HG03432 (cell line): ENCODE data around the gene TFAM.
"Not testable (repeated sequence)": the region's sequence is repeated elsewhere in the genome, so short reads cannot be mapped to it uniquely, and the experiment has no call there.

Experiments
- ATAC-seq: cut with Tn5 transposase; IDR thresholded peaks from one replicate; pipeline ENCODE4 v1.9.1; 2021; ENCODE audit warnings: mild to moderate bottlenecking, moderate library complexity; ENCODE audit not compliant: unreplicated experiment

The TFAM gene

DNA sequence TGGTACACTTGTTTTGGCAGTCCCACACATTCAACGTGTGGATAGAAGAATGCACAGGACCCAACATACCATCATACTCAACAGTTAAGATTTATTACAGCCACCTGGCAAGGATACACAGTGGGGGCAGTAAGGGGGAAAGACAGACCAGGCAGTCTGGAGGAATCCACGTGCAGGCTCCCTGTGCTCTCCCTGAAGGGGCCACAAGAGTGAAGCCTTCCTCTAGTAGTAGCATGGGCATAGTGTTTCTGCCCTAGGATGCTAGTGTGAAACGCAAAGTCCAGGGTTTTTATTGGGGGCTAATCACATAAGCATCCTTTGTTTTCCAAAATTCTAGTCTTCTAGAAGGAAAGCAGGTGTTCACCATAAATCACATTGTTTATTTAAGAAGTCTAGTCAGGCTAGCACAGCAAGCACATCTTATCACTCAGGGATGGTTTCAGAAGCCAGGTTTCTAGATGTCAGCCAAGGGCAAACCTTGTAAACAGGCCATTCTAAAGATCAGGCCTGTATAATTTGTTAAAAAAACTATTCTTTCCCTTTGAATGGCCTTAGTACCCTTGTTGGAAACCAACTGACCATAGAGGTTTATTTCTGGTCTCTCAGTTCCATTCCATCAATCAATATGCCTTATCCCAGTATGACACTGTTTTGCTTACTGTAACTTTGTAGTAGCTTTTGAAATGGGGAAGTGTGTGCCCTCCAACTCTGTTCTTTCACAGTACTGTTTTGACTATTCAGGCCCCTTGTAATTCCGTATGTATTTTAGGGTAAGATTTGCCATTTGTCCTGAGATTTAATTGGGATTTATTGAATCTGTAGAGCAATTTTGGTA lies 12.4 kb upstream of the TFAM start:
- ATAC-seq, result peak; percentile 94

DNA sequence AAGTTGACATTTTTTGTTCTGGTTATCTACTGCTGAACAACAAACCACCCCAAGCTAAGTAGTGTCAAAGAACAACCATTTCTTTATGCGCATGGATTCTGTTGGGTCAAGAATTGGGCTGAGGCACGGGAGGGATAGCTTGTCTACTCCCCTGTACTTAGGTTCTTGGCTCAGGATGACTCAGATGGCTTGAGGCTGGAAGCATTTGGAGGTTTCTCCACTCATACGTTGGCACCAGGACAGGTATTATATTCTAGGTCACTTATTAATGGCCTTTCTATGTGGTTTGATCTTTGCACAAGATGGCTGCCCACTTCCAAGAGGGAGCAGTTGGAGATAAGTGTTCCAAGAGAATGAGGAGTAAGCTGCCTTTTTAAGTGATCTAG lies 11.8 kb upstream of the TFAM start:
- ATAC-seq, result peak; percentile 38

DNA sequence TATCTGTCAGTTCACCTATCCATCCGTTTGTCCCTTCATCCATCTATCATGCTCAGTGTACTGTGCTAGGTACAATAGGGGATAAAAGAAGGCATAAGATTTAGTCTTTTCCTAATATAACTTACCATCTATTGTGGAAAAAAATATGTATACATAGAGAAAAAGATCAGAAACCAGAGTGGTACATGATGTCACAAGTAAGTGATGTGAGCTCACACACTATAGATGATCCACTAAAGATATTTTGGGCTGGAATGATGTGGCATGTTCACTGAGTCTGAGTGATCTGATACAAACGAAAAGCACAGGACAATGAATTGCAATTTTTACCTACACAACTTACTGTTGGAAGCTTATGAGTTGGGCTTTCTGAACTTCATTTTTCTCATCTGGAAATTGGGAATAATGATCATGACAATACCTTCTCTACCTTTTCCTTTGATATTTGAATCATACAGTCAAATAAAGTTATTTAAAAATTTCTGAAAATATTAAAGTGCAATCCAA lies 2.7 kb upstream of the TFAM start:
- no peak for ATAC-seq

DNA sequence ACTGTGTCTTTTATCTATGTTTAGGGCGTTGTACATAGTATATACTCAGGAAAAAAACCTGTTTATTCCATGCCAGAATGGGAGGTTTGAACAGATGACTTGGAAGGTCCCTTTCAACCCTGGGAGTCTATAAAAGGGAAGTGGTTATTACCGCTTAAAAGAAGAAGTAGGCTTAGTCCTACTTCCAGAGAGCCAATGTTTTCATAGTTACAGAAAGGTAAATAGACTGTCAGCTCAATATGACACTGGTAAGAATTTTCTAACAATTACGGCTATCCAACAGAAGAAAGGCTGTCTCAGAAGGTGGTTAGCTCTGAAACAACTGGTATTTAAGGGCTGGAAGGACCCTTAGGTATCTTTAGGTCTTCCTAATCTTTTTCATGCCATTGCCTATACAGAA lies 1.1 kb upstream of the TFAM start:
- peak; percentile 68 for ATAC-seq

DNA sequence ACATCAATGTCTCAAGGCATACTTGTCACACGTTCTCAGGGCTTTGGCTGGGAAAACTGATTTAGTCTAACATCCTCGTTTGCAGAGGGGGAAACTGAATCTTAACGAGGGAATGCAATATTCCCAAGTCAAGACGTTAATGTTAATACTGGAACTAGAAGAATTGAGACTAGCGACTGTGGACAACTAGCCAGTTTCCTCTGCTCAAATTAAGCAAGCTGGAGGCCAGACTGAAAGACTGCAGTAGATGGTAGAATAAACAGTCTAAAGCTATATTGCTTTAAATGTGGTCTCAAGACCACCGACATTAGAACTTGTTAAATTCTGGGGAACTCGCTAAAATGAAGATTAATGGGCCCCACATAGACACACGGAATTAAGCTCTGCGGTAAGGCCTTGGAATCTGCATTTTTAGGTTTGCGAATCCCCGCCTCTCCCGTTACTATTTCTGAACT lies 639 bp upstream of the TFAM start:
- ATAC-seq, result peak; percentile 1

DNA sequence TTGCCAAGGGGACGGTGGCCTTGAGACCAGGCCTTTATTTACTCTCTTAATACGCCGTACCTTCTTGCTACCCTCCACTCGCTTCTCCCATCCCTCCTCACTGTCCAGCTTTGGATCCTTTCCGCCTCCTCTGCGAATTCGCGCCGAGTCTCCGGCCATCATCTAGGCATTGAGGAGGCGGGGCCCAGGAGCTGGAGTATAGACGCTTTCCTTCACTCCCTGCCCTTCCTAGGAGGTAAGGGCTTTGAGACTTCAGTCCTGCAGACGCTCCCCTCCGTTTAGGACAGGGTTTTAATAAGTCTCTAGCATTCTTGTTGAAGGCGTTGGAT lies 538 bp downstream of the TFAM start:
- peak; percentile 6 for ATAC-seq

DNA sequence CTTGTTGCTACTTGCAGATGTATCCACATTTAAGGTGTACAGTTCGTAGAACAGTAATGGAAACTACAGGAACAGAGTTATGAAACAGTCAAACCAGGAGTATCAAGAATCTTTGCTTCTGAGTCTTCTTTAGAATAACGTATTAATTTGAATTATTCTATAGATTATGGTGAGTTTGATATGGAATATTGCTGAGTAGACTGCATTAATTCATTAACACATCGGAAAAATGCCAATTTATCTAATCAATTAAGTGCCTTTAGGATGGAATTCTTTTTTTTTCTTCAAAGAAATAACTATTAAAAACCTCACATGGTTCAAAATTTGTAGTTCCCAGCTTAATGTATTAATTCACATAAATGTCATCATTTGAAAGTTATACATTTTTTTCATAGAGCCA lies 3.8 kb downstream of the TFAM start:
- ATAC-seq, result no peak

DNA sequence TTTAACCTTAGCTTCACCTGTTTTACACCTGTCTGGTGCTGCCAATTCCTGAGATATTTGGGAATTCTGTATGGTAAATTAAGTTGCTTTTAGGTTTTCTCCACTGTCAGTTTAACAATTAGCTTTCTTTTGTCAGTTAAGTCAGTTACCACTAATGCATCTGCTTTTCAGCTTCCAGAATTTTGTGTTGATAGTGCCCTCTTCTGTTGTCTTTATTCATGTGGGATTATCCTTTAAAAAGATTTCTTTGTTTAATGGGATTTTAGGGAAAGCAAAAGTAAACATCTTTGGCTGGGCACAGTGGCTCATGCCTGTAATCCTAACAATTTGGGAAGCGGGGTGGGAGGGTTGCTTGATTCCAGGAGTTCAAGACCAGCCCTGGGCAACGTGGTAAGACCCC lies 8.1 kb downstream of the TFAM start:
- no peak for ATAC-seq

DNA sequence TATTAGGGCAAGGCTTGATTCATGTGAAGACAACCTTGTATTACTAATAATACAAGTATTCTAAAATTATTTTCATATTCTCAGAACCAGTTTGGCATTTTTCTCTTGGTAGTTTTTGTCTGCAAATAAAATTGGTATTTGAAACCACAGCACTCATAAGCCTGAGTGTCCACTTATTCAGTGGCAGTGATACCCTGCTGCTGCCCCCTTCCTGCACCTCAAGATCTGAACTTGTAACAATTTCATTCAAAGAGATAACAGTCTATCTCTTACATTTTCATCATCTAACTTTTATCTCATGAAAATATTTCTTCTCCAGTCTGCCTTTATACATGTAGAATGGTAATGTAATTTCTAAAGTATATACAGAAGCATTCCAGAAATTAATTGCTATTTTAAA lies 9.3 kb downstream of the TFAM start:
- no peak for ATAC-seq

DNA sequence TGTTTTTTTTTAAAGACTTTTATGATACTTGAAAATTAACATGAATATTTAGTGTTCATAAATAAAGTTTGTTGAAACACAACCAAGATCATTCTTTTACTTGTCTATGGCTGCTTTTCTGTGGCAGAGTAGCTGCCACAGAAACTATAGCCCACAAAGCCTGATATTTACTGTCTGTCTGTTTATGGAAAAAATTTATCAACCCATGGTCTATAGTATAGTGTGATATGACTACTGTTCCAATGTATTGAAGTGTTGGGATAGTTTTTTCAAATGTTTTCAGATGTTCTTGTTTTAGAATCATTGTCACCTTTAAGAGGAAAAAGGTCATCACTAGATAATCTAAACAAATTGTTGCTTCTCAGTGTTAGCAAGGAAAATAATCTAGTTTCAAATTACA lies 10.8 kb downstream of the TFAM start:
- no peak for ATAC-seq

DNA sequence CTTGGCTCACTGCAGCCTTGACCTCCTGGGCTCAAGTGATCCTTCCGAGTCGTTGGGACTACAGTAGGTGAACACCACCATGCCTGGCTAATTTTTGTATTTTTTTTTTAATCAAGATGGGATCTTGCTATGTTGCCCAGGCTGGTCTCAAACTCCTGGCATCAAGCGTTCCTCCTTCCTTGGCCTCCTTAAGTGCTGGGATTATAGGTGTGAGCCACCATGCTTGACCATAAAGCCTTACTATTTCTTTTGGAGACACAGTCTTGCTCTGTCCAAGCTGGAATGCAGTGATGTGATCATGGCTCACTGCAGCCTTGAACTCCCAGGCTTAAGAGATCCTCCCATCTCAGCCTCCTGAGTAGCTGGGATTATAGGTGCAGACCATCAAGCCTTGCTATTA lies 12.6 kb downstream of the TFAM start:
- ATAC-seq, result no peak

DNA sequence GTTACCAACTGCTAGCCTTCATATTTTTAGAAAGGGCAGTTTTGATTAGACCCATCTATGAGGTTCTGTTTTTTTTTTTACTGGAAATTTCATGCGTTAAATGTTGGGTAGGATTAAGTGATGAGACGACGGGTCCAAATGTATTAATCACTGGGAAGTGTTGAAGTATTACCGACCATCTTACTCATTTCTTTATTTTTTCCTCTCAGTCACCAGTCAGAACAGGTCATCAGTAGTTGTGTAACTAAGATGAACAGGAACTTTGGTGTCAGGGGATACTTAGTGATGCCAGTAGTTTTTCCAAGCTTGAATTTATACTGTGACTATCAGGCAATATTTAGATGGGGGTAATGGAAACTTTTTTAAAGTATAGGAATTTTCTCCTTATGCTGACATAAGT lies 14.2 kb downstream of the TFAM start:
- no peak for ATAC-seq

DNA sequence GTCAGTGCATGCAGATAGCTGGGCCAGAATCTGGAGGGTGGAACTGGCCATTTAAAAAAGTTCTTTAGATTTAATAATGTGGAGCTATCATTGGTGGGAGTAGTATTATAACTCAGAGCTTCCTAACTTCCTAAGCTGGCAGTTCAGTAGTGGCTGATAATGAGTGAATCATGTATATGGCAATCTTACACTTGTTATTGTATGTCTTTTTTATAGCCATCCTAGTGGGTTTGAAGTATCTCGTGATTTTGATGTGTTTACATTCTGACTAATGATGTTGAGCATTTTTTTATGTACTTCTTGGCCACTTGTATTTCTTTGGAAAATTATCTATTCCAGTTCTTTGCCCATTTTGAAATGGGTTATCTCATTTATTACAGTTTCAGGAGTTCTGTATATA lies 15.4 kb downstream of the TFAM start:
- ATAC-seq, result no peak

DNA sequence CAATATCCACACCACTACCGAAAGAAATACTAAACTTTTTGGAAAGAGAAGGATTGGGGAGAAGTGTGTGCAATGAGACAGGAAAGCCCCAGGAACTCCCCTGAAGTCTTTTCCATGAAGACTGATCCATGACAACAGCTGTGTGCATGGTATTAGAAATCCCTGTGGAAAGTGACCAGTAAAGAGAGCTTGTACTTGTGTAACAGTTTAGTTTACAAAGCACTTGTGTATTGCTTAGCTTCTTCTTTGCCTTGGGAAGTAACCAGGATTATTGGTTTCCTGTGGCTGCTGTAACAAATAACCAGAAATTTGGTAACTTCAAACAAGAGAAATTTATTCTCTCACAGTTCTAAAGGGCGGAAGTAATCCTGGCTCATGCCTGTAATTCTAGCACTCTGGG lies 18.8 kb downstream of the TFAM start:
- no peak for ATAC-seq

DNA sequence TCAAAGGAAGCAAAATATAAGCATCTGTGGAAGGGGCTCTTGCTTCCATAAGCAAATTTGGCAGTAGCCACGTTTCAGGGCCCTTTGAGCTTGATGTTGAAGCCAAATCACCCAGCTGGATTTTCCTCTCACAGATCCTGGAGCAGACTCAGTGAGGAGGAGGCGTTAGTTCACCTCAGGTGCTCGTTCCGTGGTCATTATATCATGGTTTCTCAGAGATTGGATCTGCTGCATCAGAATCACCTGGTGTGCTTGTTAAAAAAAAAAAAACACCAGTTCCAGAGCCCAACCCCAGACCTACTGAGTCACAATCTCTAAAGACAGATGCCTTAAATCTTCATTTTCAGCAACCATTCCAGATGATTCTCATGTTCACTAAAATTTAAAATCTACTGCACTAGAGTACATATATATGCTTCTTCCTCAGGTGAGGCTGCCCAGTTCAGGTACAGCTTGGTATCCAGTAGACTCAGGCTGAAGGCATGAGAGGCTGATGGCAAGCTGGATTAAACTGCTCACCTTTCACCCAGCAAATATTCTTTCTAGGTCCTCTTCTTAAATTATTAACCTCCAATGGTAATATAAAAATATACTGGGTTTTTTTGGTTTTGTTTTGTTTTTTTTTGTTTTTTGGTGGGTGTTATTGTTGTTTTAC lies 24.9 kb downstream of the TFAM start:
- no peak for ATAC-seq

DNA sequence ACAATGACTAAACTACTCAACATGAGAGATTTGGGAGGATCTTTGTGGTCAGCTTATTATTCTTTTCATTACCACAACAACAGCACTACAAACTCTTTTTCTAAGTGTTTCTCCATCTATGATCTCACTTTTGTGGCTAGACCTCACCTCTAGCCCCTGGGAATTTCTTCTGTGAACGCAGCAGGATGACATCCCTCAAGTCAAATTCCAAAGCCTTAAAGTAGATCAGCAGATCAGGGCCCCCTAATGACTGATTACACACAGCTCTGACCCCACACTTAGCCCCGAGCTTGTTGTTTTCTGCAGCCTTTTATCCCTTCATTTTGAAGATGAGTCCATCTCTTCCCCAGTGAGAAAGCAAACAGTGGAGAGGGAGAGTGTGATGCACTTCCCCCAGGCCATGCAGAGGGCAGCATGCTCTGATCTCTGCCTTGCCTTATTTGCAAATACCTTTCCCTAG lies 27.3 kb downstream of the TFAM start:
- no peak for ATAC-seq

DNA sequence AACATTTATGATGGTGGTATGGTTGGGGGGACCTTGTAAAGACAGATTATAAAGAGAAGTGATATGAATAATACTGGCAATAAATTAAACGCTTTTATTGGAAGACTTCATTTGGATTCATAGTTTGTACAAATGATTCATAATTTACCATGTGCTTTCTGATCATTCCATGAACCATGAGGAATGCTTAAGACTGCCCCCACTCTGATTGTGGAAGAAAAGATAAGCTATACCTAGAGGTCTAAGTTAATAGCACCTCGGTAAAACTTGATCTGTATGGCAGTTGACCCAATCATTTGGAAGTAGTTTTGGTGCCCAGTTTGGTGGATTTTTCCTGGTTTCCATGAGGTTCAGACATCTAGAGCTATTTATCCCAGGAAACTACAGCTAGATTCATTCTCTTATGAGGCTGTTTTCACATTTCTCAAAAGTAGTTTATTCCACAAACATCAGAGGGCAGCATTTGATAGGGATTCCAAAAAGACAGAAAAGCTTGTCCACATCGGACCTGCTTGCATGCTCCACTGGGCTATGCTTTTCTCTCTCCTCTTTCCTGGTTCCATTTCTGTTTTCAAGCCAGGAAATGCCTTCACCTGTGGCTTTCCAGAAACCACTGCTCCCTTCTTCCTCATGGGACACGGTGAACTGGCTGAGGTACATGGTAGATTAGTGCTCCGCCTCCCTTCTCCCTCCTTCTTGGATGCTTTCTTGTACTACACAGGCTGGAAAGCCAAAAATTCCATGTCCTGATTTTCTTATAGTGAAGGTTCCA lies 29.2 kb downstream of the TFAM start:
- no peak for ATAC-seq

DNA sequence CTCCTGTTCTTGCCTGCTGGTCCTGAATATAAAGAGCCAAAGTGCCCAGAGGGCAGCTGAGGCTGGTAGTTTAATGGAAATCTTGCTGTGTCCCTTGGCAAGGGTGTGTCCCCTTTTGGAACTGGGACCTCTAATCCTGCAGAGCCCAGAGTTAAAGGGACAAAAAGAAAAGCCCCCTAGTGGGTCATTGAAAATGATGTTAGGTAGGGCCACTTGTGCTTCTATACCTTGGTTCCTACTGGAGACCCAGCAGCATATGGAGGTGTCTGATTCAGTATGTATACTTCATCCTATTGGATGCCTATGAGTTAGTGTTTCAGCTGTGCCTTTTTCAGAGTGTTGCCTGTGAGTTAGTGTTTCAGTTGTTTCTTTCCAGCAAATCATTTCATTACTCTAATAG lies 30.5 kb downstream of the TFAM start:
- no peak for ATAC-seq

DNA sequence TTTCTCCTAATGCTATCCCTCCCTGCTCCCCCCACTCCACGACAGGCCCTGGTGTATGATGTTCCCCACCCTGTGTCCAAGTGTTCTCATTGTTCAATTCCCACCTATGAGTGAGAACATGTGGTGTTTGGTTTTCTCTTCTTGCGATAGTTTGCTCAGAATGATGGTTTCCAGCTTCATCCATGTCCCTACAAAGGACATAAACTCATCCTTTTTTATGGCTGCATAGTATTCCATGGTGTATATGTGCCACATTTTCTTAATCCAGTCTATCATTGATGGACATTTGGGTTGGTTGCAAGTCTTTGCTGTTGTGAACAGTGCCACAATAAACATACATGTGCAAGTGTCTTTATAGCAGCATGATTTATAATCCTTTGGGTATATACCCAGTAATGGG lies 32.7 kb downstream of the TFAM start:
- ATAC-seq, result not testable (repeated sequence)

DNA sequence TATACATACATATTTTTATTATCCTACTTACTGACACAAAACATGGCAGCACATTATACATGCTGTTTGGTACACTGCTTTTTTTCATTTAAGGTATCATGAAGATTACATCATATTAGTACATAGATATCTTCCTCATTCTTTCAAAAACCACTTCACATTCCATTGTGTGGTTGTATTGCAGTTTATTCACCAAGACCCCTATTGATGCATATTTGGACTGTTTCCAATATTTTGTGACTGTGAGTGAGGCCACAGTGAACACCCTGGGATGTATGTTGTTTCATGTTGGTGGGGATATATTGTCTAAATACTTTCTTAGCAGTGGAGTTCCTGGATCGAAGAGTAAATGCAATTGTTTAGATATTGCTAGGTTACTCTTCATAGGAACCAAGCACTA lies 39.0 kb downstream of the TFAM start:
- no peak for ATAC-seq

DNA sequence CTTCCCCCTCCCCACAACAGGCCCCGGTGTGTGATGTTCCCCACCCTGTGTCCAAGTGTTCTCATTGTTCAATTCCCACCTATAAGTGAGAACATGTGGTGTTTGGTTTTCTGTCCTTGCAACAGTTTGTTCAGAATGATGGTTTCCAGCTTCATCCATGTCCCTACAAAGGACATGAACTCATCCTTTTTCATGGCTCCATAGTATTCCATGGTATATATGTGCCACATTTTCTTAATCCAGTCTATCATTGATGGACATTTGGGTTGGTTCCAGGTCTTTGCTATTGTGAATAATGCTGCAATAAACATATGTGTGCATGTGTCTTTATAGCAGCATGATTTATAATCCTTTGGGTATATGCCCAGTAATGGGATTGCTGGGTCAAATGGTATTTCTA lies 43.2 kb downstream of the TFAM start:
- not testable (repeated sequence) for ATAC-seq

DNA sequence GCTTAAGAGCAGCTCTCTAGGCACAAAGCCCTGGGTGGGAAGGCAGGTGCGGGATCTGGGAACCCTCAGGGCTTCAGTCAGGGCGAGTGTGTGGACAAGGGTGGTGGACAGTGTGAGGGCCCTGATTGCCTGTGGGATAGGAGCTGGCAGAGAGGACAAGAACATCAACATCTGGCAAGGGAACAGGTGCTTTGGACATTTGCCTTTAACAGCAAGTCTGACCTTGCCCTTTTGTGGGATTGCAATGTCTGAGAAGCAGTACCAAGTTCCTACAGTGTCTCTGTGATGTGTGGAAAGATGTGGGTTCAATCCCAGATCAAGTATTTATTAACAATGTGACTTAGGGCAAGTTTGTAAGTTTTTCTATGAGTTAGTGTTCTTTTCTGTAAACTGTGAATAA lies 46.7 kb downstream of the TFAM start:
- ATAC-seq, result no peak
